Uterus (tissue), 4 donors: ENCODE results near the gene HILPDA. TPM values are rescaled to one million over a fixed set of nuclear protein-coding genes. Genes with fewer than 3 reads are reported as not detected.
A peak's percentile ranks its signal among the peaks of the same experiment; 100 is the strongest.

Source experiments
- DNase-seq, 2 donors: peaks; one replicate each; pipeline ENCODE4 v3.0.0-alpha.2; 2019 to 2020
- H3K27ac ChIP-seq, 2 donors: fragments of 200-600 bp; sonication (generic); 1 replicate in 1 of 2; 2 replicates in 1 of 2; pipeline ENCODE4 v1.5.1; 2016 to 2018
- H3K27me3 ChIP-seq, 2 donors: fragments of 200-600 bp; sonication (generic); one replicate each; pipeline ENCODE4 v1.5.1; 2018 to 2019; ENCODE audit warnings: control low read depth in 1 of 2
- H3K36me3 ChIP-seq, 2 donors: fragments of 200-600 bp; sonication (generic); one replicate each; pipeline ENCODE4 v1.5.1; 2019; ENCODE audit warnings: control low read depth in 1 of 2
- H3K4me1 ChIP-seq, 2 donors: fragments of 200-600 bp; sonication (generic); one replicate each; pipeline ENCODE4 v1.5.1; 2018 to 2019; ENCODE audit warnings: control low read depth in 1 of 2
- H3K4me3 ChIP-seq, 2 donors: fragments of 200-600 bp; sonication (generic); 1 replicate in 1 of 2; 2 replicates in 1 of 2; pipeline ENCODE4 v1.5.1; 2018 to 2019; ENCODE audit warnings: mild to moderate bottlenecking in 1 of 2
- H3K9me3 ChIP-seq, 2 donors: fragments of 200-600 bp; sonication (generic); one replicate each; pipeline ENCODE4 v1.5.1; 2019; ENCODE audit warnings: control low read depth in 1 of 2
- POLR2A ChIP-seq, 2 donors: fragments of 450-650 bp; IDR thresholded peaks; one replicate each; pipeline ENCODE4 v1.6.1; 2016; ENCODE audit warnings: antibody characterized with exemption in 2 of 2, mild to moderate bottlenecking in 1 of 2, moderate library complexity in 1 of 2
- intact Hi-C: fragments of 100-400 bp; cut with DNase I; formaldehyde crosslinking; loops from one replicate; pipeline ENCODE4 v1.15.1; 2023; ENCODE audit warnings: low total_unique reads
- total RNA-seq, 4 donors: library from RNA; depleted of rRNA in 3 of 4; stranded (reverse); fragments of >200 nt in 3 of 4; gene quantifications; one replicate each; pipeline versions ENCODE4 v1.1.0 to v1.2.4, GENCODE V29; 2014 to 2023
- TF ChIP-seq, protein P1 (sequence below), 4 experiments: fragments of 200-600 bp in 2 of 4; fragments of 450-650 bp in 2 of 4; sonication (generic) in 2 of 4; IDR thresholded peaks; one replicate each; pipeline ENCODE4 v1.5.1; 2016 to 2019; ENCODE audit warnings: antibody characterized with exemption in 4 of 4, mild to moderate bottlenecking in 2 of 4, moderate library complexity in 1 of 4
- donor health status: DM: yes; HTN: yes; CAD: no.

Gene HILPDA
- total RNA-seq, 4 donors from 2014 or later, result 14.4 to 55.6 (median 31.3) TPM

- Histone ChIP-seq H3K9me3 (no peaks in the 10 kb centered on the region), H3K36me3 (no peaks in the 10 kb centered on the region), H3K27me3 (no peaks in the 10 kb centered on the region), H3K27ac (no peak overlapping the region), H3K4me1 (no peaks in the 10 kb centered on the region), H3K4me3 (no peak overlapping the region)
- TF ChIP-seq, protein P1, sequence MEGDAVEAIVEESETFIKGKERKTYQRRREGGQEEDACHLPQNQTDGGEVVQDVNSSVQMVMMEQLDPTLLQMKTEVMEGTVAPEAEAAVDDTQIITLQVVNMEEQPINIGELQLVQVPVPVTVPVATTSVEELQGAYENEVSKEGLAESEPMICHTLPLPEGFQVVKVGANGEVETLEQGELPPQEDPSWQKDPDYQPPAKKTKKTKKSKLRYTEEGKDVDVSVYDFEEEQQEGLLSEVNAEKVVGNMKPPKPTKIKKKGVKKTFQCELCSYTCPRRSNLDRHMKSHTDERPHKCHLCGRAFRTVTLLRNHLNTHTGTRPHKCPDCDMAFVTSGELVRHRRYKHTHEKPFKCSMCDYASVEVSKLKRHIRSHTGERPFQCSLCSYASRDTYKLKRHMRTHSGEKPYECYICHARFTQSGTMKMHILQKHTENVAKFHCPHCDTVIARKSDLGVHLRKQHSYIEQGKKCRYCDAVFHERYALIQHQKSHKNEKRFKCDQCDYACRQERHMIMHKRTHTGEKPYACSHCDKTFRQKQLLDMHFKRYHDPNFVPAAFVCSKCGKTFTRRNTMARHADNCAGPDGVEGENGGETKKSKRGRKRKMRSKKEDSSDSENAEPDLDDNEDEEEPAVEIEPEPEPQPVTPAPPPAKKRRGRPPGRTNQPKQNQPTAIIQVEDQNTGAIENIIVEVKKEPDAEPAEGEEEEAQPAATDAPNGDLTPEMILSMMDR (IDR thresholded peaks at IDR 0.05), result no peak
- TF ChIP-seq POLR2A (IDR thresholded peaks at IDR 0.05), result no peak
- intact Hi-C loops, result no loop called here
- DNase-seq, result no peak
Observed at GRCh38 chr7:128450913-128451312, 4.8 kb upstream of the HILPDA start.

DNA sequence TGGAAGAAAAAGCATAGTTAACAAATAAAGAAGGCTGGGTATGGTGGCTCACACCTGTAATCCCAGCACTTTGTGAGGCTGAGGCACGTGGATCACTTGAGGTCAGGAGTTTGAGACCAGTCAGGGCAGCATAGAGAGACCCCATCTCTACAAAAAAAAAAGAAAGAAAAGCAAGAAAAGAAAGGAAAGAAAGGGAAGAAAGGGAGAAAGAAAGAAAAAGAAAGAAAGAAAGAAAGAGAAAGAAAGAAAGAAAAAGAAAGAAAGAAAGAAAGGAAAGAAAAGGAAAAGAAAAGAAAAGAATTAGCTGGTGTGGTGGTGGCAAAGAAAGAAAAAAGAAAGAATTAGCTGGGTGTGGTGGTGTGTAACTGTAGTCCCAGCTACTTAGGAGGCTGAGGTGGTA is 3.1 kb upstream of the HILPDA start:
- H3K4me1 ChIP-seq, result peaks cover 0 to 6% of the 10 kb centered on the region in 2 donors
- H3K4me3 ChIP-seq, result no peak overlapping the region
- DNase-seq, result no peak
- TF ChIP-seq POLR2A (IDR thresholded peaks at IDR 0.05), result no peak
- TF ChIP-seq, protein P1 (IDR thresholded peaks at IDR 0.05), result no peak
- no peaks in the 10 kb centered on the region for H3K36me3 ChIP-seq
- no peaks in the 10 kb centered on the region for H3K9me3 ChIP-seq
- H3K27ac ChIP-seq, result peak overlapping the region in 1 of 2 donors; percentile 7
- intact Hi-C loops, result no loop called here
- H3K27me3 ChIP-seq, result no peaks in the 10 kb centered on the region

- no peaks in the 10 kb centered on the region for H3K36me3 ChIP-seq
- TF ChIP-seq, protein P1 (IDR thresholded peaks at IDR 0.05), result peak in 1 of 4 experiments; percentile 2
- peak in 1 of 2 donors; percentile 52 for TF ChIP-seq POLR2A (IDR thresholded peaks at IDR 0.05)
- H3K27me3 ChIP-seq, result no peaks in the 10 kb centered on the region
- peaks cover 0 to 6% of the 10 kb centered on the region in 2 donors for H3K4me1 ChIP-seq
- H3K9me3 ChIP-seq, result no peaks in the 10 kb centered on the region
- H3K27ac ChIP-seq, result peak overlapping the region; percentile 84 to 90
- H3K4me3 ChIP-seq, result peak overlapping the region; percentile 63 to 66
- intact Hi-C loops, result no loop called here
- DNase-seq, result peak; percentile 92
Observed at GRCh38 chr7:128453836-128454804, 1.6 kb upstream of the HILPDA start.

GRCh38 chr7:128454808-128455542 is 703 bp upstream of the HILPDA start:
- H3K4me3 ChIP-seq, result peak overlapping the region; percentile 63 to 66
- peak overlapping the region; percentile 84 to 90 for H3K27ac ChIP-seq
- no peaks in the 10 kb centered on the region for H3K36me3 ChIP-seq
- no peaks in the 10 kb centered on the region for H3K27me3 ChIP-seq
- TF ChIP-seq, protein P1 (IDR thresholded peaks at IDR 0.05), result peak in 2 of 4 experiments; percentile 0 to 8
- TF ChIP-seq POLR2A (IDR thresholded peaks at IDR 0.05), result no peak
- H3K4me1 ChIP-seq, result peaks cover 0 to 6% of the 10 kb centered on the region in 2 donors
- DNase-seq, result peak in 1 of 2 donors; percentile 32
- intact Hi-C loops, result no loop called here
- no peaks in the 10 kb centered on the region for H3K9me3 ChIP-seq
